PC-3 (cell line): Measurements from ENCODE around the gene GGCX. TPM values are rescaled to one million over a fixed set of nuclear protein-coding genes. Genes with fewer than 3 reads are reported as not detected.

ENCODE experiments used
- ATAC-seq: fragments of 200-7000 bp; cut with Tn5 transposase; 2 replicates; pipeline ENCODE4 v1.9.1; 2020; ENCODE audit warnings: mild to moderate bottlenecking, moderate library complexity
- BruUV-seq: library from RNA; stranded (reverse); fragments of 400-500 nt; replicated peaks from 2 replicates; lab custom pipeline; 2021; lab: Mats Ljungman, UMichigan
- CTCF ChIA-PET: fragments of 300-600 bp; sonication (Branson Sonifier 250); formaldehyde crosslinking; loops from one replicate; lab custom pipeline; 2022; ENCODE audit warnings: antibody characterized with exemption; lab: Charles Lee
- POLR2A ChIA-PET: fragments of 300-600 bp; sonication (Branson Sonifier 250); formaldehyde crosslinking; loops from one replicate; lab custom pipeline; 2022; ENCODE audit warnings: antibody characterized with exemption; ENCODE audit not compliant: unreplicated experiment; lab: Charles Lee
- DNase-seq: peaks from one replicate; pipeline ENCODE4 v3.0.0-alpha.2; 2015
- H2AFZ ChIP-seq: fragments of 300-600 bp; sonication (generic); 2 replicates; pipeline ENCODE4 v1.6.0; 2016; ENCODE audit warnings: antibody characterized with exemption, low read length
- H3F3A ChIP-seq: fragments of 300-600 bp; sonication (generic); one replicate; pipeline ENCODE4 v1.6.0; 2017; ENCODE audit warnings: antibody characterized with exemption, low read length, control low read depth, mild to moderate bottlenecking; ENCODE audit not compliant: unreplicated experiment
- H3K27ac ChIP-seq: fragments of 300-600 bp; sonication (generic); 2 replicates; pipeline ENCODE4 v1.5.1; 2016; ENCODE audit warnings: mild to moderate bottlenecking, low read length
- H3K27me3 ChIP-seq: fragments of 300-600 bp; sonication (generic); 2 replicates; pipeline ENCODE4 v1.6.1; 2016; ENCODE audit warnings: low read length, mixed read lengths
- H3K36me3 ChIP-seq: fragments of 300-600 bp; sonication (generic); 2 replicates; pipeline ENCODE4 v1.6.1; 2016; ENCODE audit warnings: low read depth, mixed run types, low read length, mixed read lengths
- H3K4me1 ChIP-seq: fragments of 300-600 bp; sonication (generic); 2 replicates; pipeline ENCODE4 v1.5.1; 2016; ENCODE audit warnings: low read length; ENCODE audit not compliant: insufficient read depth
- H3K4me2 ChIP-seq: fragments of 300-600 bp; sonication (generic); 2 replicates; pipeline ENCODE4 v1.6.0; 2016; ENCODE audit warnings: low read length
- H3K4me3 ChIP-seq: fragments of 300-600 bp; sonication (generic); 2 replicates; pipeline ENCODE4 v1.5.1; 2016; ENCODE audit warnings: mild to moderate bottlenecking, low read length, mixed read lengths
- H3K79me2 ChIP-seq: fragments of 300-600 bp; sonication (generic); 2 replicates; pipeline ENCODE4 v1.6.1; 2017; ENCODE audit warnings: low read length, mixed read lengths
- H3K9ac ChIP-seq: fragments of 300-600 bp; sonication (generic); 2 replicates; pipeline ENCODE4 v1.6.0; 2016; ENCODE audit warnings: mild to moderate bottlenecking, low read length
- H3K9me2 ChIP-seq: fragments of 300-600 bp; sonication (generic); replicated peaks from 2 replicates; pipeline ENCODE4 v1.6.1; 2016; ENCODE audit warnings: mixed run types, low read length, mixed read lengths
- H3K9me3 ChIP-seq: fragments of 300-600 bp; sonication (generic); 2 replicates; pipeline ENCODE4 v1.6.1; 2016; ENCODE audit warnings: low read length, mixed read lengths
- H4K20me1 ChIP-seq: fragments of 300-600 bp; sonication (generic); 2 replicates; pipeline ENCODE4 v1.6.1; 2016; ENCODE audit warnings: low read length, mixed read lengths
- EZH2 ChIP-seq: fragments of 300-600 bp; sonication (generic); IDR thresholded peaks from one replicate; pipeline ENCODE4 v1.6.1; 2017; ENCODE audit warnings: antibody characterized with exemption, mild to moderate bottlenecking, low read length; ENCODE audit not compliant: unreplicated experiment
- EZH2phosphoT487 ChIP-seq: fragments of 300-600 bp; sonication (generic); IDR thresholded peaks from 2 replicates; pipeline ENCODE4 v1.6.1; 2018; ENCODE audit warnings: mild to moderate bottlenecking, antibody characterized with exemption, low read length, borderline replicate concordance
- intact Hi-C: fragments of 100-400 bp; cut with micrococcal nuclease; formaldehyde crosslinking; loops from 2 replicates; pipeline ENCODE4 v1.9.0; 2023
- total RNA-seq: library from RNA; depleted of rRNA; stranded (reverse); fragments of >200 nt; gene quantifications from 2 replicates; pipeline ENCODE4 v1.2.3, GENCODE V29; 2014
- TF ChIP-seq, protein P1 (sequence below): fragments of 300-600 bp; sonication (generic); conservative IDR thresholded peaks from 2 replicates; pipeline ENCODE4 v1.5.1; 2017; ENCODE audit warnings: antibody characterized with exemption, low read depth, mild to moderate bottlenecking, low read length

The GGCX gene
- total RNA-seq, 1 experiment from 2014 or later = 46.7 TPM

DNA sequence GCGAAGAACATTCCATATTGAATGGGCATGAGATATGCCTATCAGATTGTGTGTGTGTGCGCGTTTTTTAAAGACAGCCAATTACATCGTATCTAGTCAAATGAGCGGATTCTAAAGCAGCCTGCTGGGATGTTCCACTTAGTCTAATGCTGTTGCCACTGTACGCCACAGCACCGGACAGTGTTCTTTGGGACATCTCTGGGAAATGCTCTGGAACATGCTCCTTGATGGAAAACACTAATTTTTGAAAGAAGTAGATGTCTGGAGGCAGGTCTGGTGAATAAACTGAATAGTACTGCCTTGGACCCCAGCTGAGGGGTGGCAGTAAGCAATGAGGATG, 44.8 kb upstream of the GGCX start:
- H3K36me3 ChIP-seq = peaks cover 5% of the 10 kb centered on the region; the same call in 1 of the 2 replicates
- H3K27ac ChIP-seq = no peak overlapping the region
- H3K79me2 ChIP-seq = peaks cover 21% of the 10 kb centered on the region
- intact Hi-C loops = no loop called here
- H3K9me2 ChIP-seq = no peaks in the 10 kb centered on the region
- no peaks in the 10 kb centered on the region for H3K9me3 ChIP-seq
- no peaks in the 10 kb centered on the region for H4K20me1 ChIP-seq
- POLR2A ChIA-PET = no interaction called here
- ATAC-seq = no peak
- no peak overlapping the region for H3K4me3 ChIP-seq
- no peak for TF ChIP-seq EZH2phosphoT487
- TF ChIP-seq, protein P1, sequence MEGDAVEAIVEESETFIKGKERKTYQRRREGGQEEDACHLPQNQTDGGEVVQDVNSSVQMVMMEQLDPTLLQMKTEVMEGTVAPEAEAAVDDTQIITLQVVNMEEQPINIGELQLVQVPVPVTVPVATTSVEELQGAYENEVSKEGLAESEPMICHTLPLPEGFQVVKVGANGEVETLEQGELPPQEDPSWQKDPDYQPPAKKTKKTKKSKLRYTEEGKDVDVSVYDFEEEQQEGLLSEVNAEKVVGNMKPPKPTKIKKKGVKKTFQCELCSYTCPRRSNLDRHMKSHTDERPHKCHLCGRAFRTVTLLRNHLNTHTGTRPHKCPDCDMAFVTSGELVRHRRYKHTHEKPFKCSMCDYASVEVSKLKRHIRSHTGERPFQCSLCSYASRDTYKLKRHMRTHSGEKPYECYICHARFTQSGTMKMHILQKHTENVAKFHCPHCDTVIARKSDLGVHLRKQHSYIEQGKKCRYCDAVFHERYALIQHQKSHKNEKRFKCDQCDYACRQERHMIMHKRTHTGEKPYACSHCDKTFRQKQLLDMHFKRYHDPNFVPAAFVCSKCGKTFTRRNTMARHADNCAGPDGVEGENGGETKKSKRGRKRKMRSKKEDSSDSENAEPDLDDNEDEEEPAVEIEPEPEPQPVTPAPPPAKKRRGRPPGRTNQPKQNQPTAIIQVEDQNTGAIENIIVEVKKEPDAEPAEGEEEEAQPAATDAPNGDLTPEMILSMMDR = no peak
- TF ChIP-seq EZH2 = no peak
- BruUV-seq = no TSS peak
- CTCF ChIA-PET = no interaction called here
- no peak overlapping the region for H2AFZ ChIP-seq
- DNase-seq = no peak
- H3K27me3 ChIP-seq = no peaks in the 10 kb centered on the region
- H3K4me2 ChIP-seq = no peak overlapping the region
- peaks cover 8% of the 10 kb centered on the region; the same call in 1 of the 2 replicates for H3K4me1 ChIP-seq
- no peaks in the 10 kb centered on the region for H3F3A ChIP-seq
- H3K9ac ChIP-seq = no peak overlapping the region

DNA sequence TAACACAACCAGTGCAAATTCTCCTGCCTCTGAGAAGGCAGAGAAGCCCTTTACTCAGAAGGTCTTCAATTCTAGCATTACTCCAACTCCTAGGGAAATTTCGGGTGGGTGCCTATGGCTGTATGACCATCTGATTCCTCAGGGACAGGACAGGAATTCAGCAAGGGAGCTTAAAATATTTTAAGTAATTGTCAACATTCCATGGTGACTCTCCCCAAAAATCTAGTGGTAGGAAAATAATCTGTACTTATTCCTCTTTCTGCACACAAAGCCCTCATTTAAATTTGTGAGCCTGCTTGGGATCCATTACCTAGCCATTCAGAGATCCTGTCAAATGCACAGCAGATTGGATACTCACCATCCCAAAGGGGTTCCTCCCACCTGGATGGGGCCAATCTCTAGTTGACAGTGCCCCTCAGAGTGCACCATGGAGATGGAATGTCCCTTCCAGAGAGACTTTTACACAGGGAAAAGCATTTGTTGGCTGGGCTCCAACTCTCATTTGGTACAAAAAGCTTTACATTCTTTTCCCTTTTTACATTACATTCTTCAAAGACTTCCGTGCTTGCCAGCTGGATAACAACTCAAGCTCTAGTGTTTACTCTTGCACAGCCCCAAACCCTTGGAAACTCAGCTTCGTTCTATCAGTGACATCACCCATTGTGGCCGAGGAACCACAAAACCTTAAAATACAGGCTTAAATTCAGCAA, 44.3 kb upstream of the GGCX start:
- Histone ChIP-seq H3K9ac (no peak overlapping the region), H3K4me3 (no peak overlapping the region), H3K4me1 (peaks cover 8% of the 10 kb centered on the region; the same call in 1 of the 2 replicates), H3K79me2 (peaks cover 17% of the 10 kb centered on the region), H3K27ac (no peak overlapping the region), H3F3A (no peaks in the 10 kb centered on the region), H3K9me2 (no peaks in the 10 kb centered on the region), H2AFZ (no peak overlapping the region), H3K4me2 (peak overlapping the region; percentile 20; the same call in 1 of the 2 replicates), H4K20me1 (no peaks in the 10 kb centered on the region), H3K9me3 (no peaks in the 10 kb centered on the region), H3K36me3 (peaks cover 5% of the 10 kb centered on the region; the same call in 1 of the 2 replicates), H3K27me3 (no peaks in the 10 kb centered on the region)
- CTCF ChIA-PET = no interaction called here
- no peak for DNase-seq
- intact Hi-C loops = no loop called here
- POLR2A ChIA-PET = interaction anchor here (0.6 to 0.7 kb wide), 2 partner anchors 13 to 104 kb away, joined by 3 to 5 read pairs; no protein-coding TSS in a partner anchor
- ATAC-seq = no peak
- no TSS peak for BruUV-seq
- TF ChIP-seq, protein P1 = no peak
- TF ChIP-seq EZH2 = no peak
- no peak for TF ChIP-seq EZH2phosphoT487
